ENCODE results near the gene C1QTNF12.

Gene C1QTNF12

GRCh38 chr1:1281533-1282321, 35.2 kb upstream of the C1QTNF12 start:
- DNase-seq (ENCODE audit: low spot score), result no peak

- DNase-seq (ENCODE audit: low spot score), result no peak
Measured at GRCh38 chr1:1280782-1281481, 34.4 kb upstream of the C1QTNF12 start.

GRCh38 chr1:1279028-1279427, 32.5 kb upstream of the C1QTNF12 start:
- no peak for DNase-seq (ENCODE audit: low spot score)

GRCh38 chr1:1278620-1279019, 32.1 kb upstream of the C1QTNF12 start:
- DNase-seq (ENCODE audit: low spot score), result no peak

GRCh38 chr1:1275836-1276235, 29.3 kb upstream of the C1QTNF12 start:
- no peak for DNase-seq (ENCODE audit: low spot score)

GRCh38 chr1:1274931-1275431, 28.5 kb upstream of the C1QTNF12 start:
- no peak for DNase-seq (ENCODE audit: low spot score)

- DNase-seq (ENCODE audit: low spot score), result no peak
Measured at GRCh38 chr1:1274299-1274930, 27.9 kb upstream of the C1QTNF12 start.

GRCh38 chr1:1273512-1274298, 27.2 kb upstream of the C1QTNF12 start, which contains the start of gene UBE2J2:
UBE2J2 (minus strand) TSS chr1:1273854; CDS start chr1:1267992, 5,862 bp downstream.
- peak; percentile 89 for DNase-seq (ENCODE audit: low spot score)

- no peak for DNase-seq (ENCODE audit: low spot score)
Measured at GRCh38 chr1:1273209-1273511, 26.6 kb upstream of the C1QTNF12 start.

GRCh38 chr1:1272341-1273208, 26.1 kb upstream of the C1QTNF12 start:
- DNase-seq (ENCODE audit: low spot score), result no peak

GRCh38 chr1:1270813-1271212, 24.3 kb upstream of the C1QTNF12 start:
- no peak for DNase-seq (ENCODE audit: low spot score)

GRCh38 chr1:1268284-1268682, 21.8 kb upstream of the C1QTNF12 start:
- no peak for DNase-seq (ENCODE audit: low spot score)

- DNase-seq (ENCODE audit: low spot score), result no peak
Measured at GRCh38 chr1:1267488-1268283, 21.2 kb upstream of the C1QTNF12 start.

- DNase-seq (ENCODE audit: low spot score), result no peak
Measured at GRCh38 chr1:1264868-1265272, 18.3 kb upstream of the C1QTNF12 start.

GRCh38 chr1:1264026-1264425, 17.5 kb upstream of the C1QTNF12 start:
- DNase-seq (ENCODE audit: low spot score), result no peak

- DNase-seq (ENCODE audit: low spot score), result no peak
Measured at GRCh38 chr1:1262758-1263157, 16.2 kb upstream of the C1QTNF12 start.

GRCh38 chr1:1262071-1262470, 15.5 kb upstream of the C1QTNF12 start:
- no peak for DNase-seq (ENCODE audit: low spot score)

- DNase-seq (ENCODE audit: low spot score), result no peak
Measured at GRCh38 chr1:1260843-1261560, 14.5 kb upstream of the C1QTNF12 start.

- DNase-seq (ENCODE audit: low spot score), result no peak
Measured at GRCh38 chr1:1259951-1260600, 13.6 kb upstream of the C1QTNF12 start.

All from COLO829 (cell line).